ENCODE data around the gene NAA35.

NAA35 gene

GRCh38 chr9:86021166-86021565 lies 80.2 kb downstream of the NAA35 start:
- DNase-seq, result no peak
- in situ Hi-C loops (cut with HindIII; ENCODE audit: low pct_ligation_motif_present, low sequenced_read_pairs), result no loop called here
- Histone ChIP-seq H3K4me3 (ENCODE audit: low read depth, low read length) (no peak overlapping the region), H3K27ac (no peak overlapping the region), H3K36me3 (replicated peaks) (peaks cover 31% of the 10 kb centered on the region), H3K27me3 (replicated peaks) (no peaks in the 10 kb centered on the region)
- no peak for TF ChIP-seq CTCF (IDR thresholded peaks at IDR 0.05; ENCODE audit: low read depth, low read length, missing control alignments)

- peaks cover 27% of the 10 kb centered on the region for H3K36me3 ChIP-seq (replicated peaks)
- H3K4me3 ChIP-seq (ENCODE audit: low read depth, low read length), result no peak overlapping the region
- no peak for TF ChIP-seq CTCF (IDR thresholded peaks at IDR 0.05; ENCODE audit: low read depth, low read length, missing control alignments)
- H3K27me3 ChIP-seq (replicated peaks), result no peaks in the 10 kb centered on the region
- no peak overlapping the region for H3K27ac ChIP-seq
- in situ Hi-C loops (cut with HindIII; ENCODE audit: low pct_ligation_motif_present, low sequenced_read_pairs), result no loop called here
- DNase-seq, result no peak
These were observed 81.8 kb downstream of the NAA35 start for GRCh38 chr9:86022687-86023266.

GRCh38 chr9:86027767-86028166 lies 86.8 kb downstream of the NAA35 start:
- H3K27ac ChIP-seq, result no peak overlapping the region
- in situ Hi-C loops (cut with HindIII; ENCODE audit: low pct_ligation_motif_present, low sequenced_read_pairs), result no loop called here
- no peak for TF ChIP-seq CTCF (IDR thresholded peaks at IDR 0.05; ENCODE audit: low read depth, low read length, missing control alignments)
- peaks cover 38% of the 10 kb centered on the region for H3K36me3 ChIP-seq (replicated peaks)
- H3K4me3 ChIP-seq (ENCODE audit: low read depth, low read length), result no peak overlapping the region
- no peak for DNase-seq
- no peaks in the 10 kb centered on the region for H3K27me3 ChIP-seq (replicated peaks)

DNA sequence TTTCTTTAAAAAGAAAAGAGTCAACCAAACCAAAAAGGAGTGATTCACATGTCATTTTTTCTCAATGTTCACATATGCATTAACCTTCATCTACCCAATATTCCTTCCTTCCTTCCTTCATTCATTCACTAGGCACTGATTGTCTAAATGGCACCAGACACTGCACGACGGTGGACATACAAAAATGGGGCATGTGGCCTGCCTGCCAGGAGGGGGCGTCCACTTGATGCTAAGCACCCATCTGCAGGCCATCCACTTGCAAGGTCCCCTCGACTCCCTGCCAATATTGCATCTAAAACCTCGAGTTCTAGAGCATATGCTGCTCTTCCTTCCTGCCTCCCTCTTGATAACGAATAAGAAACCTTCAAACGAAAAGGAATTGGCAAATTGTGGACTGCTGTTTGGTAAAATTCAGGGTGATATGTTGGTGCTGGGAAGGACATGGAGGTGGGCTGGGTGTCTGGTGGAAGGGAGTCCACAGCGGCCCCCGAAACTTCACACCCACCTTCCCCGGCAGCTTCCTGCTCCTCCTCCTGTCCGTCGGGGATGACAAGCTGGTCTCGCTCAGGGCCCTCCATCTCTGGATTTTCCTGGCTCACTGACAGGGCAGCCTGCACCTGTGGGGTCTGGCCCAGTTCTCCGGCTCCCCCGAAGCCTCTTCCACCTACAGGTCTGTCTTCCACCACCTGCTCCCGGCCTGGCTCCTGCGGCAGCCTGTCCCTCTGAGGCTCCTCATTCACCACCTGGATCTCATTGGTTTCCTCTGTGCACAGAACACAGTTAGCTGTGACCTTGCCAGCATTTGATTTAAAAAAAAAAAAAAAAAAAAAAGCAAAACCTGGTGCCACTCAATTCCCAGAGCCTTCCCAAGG lies 94.2 kb downstream of the NAA35 start:
- Histone ChIP-seq H3K4me3 (ENCODE audit: low read depth, low read length) (no peak overlapping the region), H3K36me3 (replicated peaks) (peaks cover 26% of the 10 kb centered on the region), H3K27me3 (replicated peaks) (no peaks in the 10 kb centered on the region), H3K27ac (no peak overlapping the region)
- peak; percentile 50 for DNase-seq
- in situ Hi-C loops (cut with HindIII; ENCODE audit: low pct_ligation_motif_present, low sequenced_read_pairs), result no loop called here
- TF ChIP-seq CTCF (IDR thresholded peaks at IDR 0.05; ENCODE audit: low read depth, low read length, missing control alignments), result peak; percentile 83

DNA sequence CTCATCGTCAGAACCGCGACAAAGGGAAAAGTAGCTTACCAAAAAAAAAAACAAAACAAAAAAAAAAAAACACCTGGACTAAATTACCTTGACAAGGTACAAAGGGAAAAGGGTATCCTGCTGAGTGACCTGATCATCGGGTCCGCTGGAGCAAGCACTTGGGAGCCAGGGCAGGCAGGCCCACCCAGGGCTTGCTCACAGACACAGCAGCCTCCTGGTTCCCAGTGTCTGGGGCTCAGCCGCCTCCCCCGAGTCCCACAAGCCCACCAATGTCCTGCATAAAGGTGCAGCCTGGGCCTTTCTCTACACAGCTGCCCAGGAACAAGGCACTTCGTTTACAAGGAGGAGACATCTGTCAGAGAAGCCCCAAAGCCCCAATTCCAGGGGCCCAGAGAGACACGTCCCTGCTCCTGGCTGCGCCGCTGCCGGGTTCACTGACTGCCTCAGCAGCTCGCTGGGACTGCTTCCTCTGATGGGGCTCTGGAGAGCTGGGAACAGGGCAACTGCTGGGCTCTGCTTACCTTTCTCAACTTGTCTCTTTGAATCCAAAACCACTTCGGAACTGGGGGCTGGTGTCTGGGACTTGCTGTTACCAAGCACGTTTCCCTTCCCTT lies 95.0 kb downstream of the NAA35 start:
- TF ChIP-seq CTCF (IDR thresholded peaks at IDR 0.05; ENCODE audit: low read depth, low read length, missing control alignments), result no peak
- H3K36me3 ChIP-seq (replicated peaks), result peaks cover 22% of the 10 kb centered on the region
- in situ Hi-C loops (cut with HindIII; ENCODE audit: low pct_ligation_motif_present, low sequenced_read_pairs), result no loop called here

More for the DNA sequence above, 95.0 kb downstream of the NAA35 start:
- Histone ChIP-seq H3K4me3 (ENCODE audit: low read depth, low read length) (no peak overlapping the region), H3K27me3 (replicated peaks) (no peaks in the 10 kb centered on the region), H3K27ac (no peak overlapping the region)
- no peak for DNase-seq
